Measurements from ENCODE around the gene PFDN4.
"Not testable (repeated sequence)": the region's sequence is repeated elsewhere in the genome, so short reads cannot be mapped to it uniquely, and the experiment has no call there.

PFDN4 gene

DNA sequence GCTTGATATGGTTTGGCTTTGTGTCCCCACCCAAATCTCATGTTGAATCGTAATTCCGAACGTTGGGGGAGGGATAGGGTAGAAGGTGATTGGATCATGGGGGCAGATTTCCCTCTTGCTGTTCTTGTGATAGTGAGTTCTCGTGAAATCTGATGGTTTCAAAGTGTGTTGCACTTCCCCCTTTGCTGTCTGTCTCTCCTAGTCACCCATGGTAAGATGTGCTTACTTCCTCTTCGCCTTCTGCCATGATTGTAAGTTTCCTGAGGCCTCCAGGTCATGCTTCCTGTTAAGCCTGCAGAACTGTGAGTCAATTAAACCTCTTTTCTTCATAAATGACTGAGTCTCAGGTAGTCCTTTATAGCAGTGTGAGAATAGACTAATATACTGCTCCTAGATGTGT, 19.9 kb downstream of the PFDN4 start:
- no peak for DNase-seq

DNA sequence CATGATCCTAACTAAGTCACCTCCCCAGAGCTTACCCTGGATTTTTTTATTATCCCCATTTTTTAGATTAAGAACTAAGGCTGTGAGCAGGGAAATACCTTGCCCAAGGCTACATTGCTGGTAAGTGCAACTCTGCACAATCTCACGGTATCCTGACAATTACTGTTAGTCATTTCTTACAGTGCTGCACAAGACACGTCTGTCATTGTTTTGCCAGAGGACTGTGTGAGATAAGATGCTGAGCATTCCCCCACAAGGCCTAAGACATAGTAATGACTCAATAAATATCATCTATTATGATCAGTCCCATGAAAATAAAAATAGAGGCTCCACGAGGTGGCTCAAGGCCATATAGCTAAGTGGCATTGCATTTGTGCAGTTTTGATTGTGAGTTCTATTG, 21.0 kb downstream of the PFDN4 start:
- no peak for DNase-seq

DNA sequence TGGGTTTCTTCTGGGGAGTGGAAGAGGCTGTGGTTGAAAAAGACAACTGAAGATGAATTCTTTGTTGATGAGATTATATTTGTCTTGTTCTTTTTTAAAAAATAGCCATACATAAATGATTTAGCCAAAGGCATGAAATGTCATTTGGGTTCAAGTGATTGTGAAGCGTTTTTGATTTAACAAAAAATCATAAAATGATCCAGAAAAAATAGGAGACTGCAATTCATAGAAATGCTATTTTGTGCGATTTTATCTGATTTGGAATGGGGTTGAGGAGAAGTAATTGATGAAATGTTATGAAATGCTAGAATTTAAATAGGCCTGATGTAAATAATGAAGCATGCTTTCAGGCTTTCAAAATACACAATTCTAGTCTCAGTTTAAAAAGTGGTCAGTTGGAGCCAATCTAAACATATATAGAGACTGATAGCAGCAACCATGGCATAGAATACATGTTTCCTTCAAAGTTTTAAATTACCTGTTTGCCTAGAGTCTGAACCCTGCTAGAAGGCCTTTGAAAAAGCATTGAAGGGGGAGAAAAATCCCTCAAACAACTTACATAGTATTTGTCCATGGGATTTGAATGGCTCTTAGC, 21.8 kb downstream of the PFDN4 start:
- DNase-seq = no peak

DNA sequence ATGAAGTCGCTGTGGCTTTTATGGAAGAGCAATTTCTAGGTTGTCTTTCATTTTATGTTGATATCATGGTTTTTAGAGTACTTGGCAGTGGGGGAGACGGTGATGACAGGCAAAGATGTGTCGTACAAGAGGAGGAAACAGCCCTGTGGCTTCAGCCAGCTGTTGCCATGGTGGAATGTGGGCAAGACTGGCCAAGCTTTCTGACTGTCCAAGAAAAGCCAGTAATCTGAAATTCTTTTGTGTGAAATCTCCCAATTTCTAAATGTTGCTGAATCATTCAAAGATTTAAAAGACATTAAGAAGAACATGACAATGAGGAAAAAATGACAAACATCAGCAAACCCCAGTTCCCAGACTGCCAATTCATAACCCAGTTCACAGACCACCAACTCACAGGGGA, 23.1 kb downstream of the PFDN4 start:
- DNase-seq = no peak

DNA sequence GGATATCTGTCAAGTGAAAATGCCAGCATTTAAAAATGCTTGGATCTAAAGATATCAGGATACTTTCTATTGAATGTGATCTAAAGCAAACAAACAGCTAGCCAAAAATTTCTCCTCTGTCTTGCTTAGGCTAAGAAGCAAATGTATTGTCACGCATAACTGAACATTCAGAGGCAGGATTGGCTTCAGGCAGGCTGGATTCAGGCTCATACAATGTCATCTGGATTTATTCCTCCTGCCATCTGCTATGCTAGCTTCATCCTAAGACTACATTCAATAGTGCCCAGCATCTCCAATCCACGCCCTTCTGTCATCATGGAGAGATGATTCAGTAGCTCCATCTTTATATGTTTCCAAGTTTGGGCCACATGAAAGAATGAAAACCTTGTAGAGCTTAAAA, 27.1 kb downstream of the PFDN4 start:
- no peak for DNase-seq

DNA sequence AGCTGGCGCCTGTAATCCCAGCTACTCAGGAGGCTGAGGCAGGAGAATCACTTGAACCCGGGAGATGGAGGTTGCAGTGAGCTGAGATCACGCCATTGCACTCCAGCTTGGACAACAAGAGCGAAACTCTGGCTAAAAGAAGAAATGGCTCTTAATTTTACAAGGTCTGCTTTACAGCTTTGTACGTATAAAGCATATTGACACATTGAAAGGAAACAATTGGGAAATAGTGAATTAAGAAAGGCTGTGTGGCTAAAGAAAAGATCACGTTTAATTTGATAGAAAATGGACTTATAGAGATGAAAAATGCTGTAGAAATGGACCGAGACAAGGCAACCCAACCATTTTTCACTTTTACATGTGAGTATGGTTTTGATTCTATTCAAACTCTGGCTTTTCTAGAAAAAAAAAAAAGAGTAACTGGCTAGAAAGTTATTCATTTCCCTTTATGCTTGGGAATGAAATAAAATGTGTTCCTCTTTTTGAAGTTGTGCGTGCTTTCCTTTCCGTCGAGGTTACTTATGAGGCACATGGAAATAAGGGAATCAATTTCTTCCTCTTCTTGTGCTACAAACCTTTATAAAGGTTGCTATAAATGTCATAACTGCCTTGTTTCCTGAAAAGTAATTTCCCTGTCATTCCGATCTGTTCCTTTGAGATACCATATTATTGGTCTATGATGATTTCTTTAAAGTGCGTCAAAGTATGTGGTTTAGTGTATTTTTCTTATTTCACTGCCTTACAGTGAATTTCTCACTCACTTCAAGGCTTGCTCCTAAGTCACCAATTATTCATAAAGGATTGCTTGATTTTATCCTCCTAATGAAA, 29.4 kb downstream of the PFDN4 start:
- DNase-seq = no peak

DNA sequence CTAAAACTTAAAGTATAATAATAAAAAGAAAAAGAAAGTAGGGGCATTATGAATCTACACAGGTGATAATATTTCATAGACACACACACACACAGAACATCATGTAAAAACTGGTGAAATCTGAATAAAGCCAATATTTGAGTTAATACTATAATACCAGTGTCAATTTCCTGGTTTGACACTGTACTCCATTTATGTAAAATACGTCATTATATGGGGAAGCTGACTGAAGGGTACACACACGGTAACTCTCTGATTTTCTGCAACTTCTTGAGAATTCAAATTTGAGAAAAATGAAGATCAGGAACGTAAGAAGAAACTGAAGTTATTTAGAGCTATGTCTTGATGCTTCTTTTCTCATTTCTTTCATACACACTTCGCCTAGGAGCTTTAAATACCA, 36.2 kb downstream of the PFDN4 start:
- no peak for DNase-seq

DNA sequence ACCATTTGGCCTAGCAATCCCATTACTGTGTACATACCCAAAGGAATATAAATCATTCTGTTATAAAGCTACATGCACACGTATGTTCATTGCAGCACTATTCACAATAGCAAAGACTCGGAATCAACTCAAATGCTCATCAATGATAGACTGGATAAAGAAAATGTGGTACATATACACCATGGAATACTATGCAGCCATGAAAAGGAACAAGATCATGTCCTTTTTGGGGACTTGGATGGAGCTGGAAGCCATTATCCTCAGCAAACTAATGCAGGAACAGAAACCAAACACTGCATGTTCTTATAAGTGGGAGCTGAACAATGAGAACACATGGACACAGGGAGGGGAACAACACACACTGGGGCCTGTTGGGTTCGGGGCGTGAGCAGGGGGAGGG, 40.8 kb downstream of the PFDN4 start:
- DNase-seq = not testable (repeated sequence)

DNA sequence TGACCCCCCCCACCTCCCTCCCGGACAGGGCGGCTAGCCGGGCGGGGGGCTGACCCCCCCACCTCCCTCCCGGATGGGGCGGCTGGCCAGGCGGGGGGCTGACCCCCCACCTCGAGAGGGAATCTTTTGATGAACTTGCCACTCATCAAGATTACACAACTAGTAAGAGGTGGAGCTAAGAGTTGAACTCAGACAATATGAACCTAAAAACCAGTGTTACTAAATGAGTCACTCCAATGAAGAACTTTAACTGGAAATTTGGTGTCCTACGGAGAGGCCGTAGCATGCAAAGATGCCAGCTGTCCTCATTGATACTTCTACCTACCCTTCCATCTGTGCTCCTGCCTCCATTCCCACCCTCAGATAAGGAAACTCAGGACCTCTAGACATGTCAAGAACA, 42.8 kb downstream of the PFDN4 start:
- DNase-seq = no peak

DNA sequence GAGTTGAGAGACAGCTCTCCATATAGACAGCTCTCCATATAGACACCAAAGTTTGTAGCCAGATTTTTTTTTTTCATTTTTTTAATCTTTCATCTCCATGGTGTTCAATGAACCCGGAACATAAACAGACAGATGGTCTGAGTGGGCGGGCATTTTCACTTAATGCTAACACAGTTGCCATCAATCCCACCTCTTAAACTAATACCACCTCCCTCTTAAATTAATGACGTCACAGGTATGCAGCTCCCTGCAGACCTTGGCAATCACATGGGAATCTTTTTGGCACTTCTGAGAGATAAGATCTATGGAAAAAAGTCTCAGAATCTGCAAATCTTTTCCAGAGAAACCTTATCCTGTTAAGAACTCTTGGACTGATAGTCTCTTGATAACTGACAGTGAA, 43.2 kb downstream of the PFDN4 start:
- no peak for DNase-seq

DNA sequence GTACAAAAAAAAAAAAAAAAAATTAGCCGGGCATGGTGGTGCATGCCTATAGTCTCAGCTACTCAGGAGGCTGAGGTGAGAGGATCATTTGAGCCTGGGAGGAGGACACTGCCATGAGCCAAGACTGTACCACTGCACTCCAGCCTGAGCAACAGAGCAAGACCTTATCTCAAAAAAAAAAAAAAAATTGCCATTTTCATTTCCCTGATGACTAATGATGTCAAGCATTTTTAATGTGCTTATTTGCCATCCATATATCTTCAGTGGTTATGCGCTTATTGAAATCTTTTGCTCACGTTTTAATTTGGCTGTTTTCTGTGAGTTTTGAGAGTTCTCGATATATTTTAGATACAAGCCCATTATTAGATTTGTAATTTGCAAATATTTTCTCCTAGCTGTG, 46.7 kb downstream of the PFDN4 start:
- no peak for DNase-seq

DNA sequence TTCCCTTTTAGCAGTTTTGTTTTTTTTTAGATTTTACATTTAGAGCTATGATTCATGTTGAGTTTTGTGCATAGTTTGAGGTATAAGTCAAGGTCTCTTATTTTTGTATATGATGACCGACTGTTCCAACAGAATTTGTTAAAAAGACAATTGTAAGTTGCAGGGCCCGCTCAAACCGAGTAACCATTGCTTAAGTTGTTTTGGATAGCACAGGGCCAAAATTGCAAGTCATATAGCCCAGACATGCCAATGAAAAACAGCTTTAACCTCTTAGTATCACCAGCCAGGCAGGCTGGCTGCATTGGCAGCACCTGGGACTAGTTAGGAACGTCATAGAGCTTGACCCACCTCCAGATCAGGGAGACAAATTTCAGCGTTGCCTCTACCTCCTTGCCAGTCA, 47.3 kb downstream of the PFDN4 start:
- no peak for DNase-seq

DNA sequence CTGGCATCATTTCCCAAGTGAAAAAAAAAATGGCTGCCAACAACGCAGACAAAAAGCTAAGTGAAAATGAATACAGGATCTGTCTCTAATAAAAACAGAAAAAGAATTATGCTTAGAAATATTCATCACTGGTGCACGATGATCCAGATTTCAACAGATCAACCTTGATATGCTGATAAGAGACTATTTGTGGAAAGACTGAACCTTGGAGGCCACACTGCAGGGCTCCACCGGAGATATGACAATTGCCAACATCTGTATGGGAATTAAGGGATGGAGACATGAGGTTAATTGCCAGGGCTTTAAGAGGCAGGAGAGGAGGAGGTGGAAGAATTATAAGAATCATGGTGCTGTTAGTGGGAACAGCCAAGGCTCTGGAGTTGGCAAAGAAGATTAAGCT, 48.3 kb downstream of the PFDN4 start:
- no peak for DNase-seq

DNA sequence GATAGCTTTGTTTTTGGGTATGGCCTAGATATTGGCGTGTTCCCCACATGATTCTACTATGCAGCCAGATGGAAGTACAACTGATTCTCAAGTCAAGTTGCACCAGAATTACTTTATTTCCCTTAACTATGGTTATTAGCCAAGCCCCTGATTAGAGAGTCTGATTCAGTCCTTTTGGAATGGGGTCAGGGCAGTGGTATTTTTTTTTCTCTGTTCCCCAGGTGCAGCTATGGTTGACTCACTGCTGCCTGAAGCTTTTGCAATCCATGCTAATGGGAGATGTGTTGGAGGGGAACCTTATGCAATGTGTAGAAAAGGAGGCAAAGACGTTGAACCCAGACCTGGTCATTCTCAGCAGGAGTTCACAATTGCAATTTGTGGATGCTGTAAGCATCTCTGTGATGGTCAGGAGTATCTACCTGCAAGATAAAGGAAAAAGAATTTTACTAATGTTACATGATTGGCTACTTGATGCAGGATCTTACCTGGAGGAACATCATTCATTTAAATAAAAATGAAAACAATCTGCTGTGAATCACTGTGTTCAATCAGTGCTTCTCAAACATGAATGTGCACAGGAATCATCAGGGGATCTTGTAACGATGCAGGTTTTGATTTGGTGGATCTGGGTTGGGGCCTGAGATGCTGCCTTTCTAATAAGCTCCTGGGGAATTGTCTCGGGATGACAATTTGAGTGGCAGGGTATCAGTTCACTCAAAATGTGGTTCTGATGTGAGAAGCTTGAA, 49.4 kb downstream of the PFDN4 start:
- no peak for DNase-seq

DNA sequence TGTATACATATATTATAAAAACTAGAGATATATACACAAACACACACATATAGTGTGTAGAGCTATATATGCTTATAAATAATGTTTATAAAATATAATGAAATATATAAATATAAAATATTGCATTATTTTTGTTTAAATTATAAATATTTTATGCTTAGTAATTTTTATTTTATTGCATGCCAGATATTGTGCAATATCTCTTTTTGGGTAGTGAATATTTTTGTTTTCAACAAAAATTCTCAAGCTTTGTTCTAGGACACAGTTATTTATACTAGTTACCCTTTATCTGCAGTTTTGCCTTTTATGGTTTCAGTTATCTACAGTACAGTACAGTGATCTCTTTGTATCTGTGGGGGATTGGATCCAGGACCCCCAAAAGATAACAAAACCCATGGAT, 52.2 kb downstream of the PFDN4 start:
- no peak for DNase-seq

DNA sequence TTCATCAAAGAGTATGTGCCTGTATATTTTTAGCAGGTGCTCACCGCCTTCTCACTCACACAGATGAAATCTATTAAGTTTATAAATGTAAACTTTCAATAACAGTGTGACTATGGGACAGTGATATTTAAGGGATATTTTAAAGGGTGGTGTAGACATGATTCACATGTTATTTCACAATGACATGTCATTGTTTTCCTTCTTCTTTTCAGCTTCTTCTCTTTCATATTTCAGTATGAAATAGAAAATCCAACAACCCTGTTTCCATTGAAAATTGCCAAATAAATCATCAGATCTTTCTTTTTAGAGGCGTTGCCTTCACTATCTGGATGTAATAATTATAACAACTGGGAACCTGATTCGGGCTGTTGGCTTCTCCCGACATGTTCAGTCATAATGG, 54.8 kb downstream of the PFDN4 start:
- DNase-seq = no peak

DNA sequence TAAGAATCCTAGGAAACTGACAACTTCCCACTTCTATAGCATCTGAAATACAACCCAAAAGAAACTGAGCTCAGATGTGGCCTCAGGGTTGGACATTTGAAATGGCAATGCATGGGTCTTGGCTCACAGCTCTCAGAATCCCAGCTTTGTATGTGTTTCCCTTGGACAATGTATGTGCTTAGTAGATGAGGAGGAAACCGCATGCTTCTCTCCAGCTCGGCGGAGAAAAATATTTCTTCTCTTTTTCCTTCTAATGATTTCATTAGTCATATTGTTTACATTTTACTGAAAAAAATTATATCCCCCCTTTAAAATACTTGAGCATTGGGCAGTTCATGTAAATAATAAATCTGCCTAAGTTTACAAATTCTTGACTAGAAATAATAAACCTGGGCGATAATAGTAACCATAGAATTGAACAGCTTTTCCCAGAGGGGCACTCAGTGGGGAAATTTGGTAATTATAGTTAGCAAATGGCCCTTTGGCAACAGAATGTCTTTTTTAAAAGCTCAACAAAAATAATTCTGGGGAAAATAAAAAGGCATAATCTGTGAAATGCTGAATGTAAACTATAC, 55.3 kb downstream of the PFDN4 start:
- DNase-seq = no peak

DNA sequence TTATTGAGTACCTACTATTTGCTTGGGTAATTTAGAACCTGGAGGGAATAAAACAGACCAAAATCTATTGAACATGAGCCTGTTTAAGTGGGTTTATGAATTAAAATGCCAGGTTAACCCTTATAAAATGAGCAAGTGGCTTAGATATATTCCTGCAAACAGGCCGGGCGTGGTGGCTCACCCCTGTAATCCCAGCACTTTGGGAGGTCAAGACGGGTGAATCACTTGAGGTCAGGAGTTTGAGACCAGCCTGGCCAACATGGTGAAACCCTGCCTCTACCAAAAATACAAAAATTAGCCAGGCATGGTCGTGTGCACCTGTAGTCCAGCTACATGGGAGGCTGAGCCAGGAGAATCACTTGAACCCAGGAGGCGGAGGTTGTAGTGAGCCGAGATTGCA, 57.9 kb downstream of the PFDN4 start:
- DNase-seq = not testable (repeated sequence)

DNA sequence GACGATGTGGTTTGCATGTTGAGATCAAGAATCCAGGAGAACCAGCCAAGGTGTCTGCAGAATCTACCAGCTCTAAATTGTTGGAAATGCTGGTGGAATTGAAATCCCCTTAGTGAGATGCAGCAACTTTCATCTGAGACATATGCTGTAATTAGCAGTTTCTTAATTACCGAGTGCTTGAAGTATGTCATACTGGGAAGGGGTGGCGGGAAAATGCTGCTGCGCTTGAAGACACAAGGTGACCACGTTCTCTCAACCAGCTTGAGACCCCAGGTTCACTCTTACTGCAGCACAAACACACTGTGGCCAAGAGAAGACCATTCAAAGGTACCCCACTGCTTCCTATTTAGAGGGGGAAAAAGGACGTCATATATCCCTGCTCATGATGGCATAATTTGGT, 59.0 kb downstream of the PFDN4 start:
- DNase-seq = no peak

DNA sequence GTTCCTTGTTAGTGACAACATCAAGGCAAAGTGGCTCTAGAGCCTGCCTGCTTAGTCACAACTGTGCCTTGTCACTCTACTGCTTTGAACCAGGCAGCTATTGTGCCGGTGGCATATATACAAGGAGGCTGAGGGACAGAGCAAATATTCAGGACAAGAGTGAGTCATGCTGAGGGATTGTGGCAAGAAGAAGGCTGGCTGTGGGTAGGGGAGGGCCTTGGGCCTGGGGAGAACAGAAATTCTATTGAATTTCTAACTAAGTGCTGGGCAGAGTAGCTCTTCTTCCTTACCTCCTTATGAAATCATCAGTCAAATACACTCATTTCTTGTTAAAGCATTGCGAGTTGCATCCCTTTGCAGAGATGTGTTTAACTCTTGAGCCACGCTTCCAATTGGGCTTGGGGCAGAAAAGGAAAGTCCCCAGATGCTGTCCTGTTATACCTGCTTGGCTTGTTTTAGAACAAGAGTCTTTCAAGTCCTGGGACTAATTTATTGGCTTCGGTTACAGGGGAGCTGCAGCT, 59.7 kb downstream of the PFDN4 start:
- DNase-seq = no peak

DNA sequence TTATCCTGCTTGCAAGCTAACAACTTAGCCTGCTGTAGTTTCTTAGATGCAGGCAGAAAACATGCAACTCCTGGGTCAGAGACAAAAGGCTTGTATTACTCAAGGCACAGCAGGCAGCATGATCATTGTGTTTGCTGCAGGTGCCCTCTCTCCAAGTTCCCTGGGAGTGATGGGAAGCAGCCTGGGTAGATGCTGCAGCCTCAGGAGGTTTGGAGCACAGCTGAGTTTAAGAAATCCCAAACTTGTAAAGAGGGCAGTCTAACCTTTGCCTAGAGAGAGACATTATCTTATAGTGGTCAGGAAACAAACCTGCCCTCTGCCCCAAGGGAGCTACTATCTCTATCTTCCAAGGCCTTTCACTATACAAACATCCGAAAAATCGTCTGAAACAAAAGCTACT, 61.1 kb downstream of the PFDN4 start:
- DNase-seq = no peak
